GM23338 (cell line): ENCODE data around the gene MTHFR.

Source experiments
- CREB1 ChIP-seq: fragments of 250-450 bp; sonication (Bioruptor Pico); IDR thresholded peaks from 2 replicates; pipeline ENCODE4 v1.5.0; 2020; ENCODE audit warnings: low read depth, mild to moderate bottlenecking, moderate library complexity
- ETS1 ChIP-seq: IDR thresholded peaks from 2 replicates; pipeline ENCODE4 v1.6.1; 2016; ENCODE audit warnings: antibody characterized with exemption
- EZH2 ChIP-seq: fragments of 200-600 bp; sonication (generic); IDR thresholded peaks from one replicate; pipeline ENCODE4 v1.8.0; 2017; ENCODE audit warnings: antibody characterized with exemption, mild to moderate bottlenecking, low read depth; ENCODE audit not compliant: unreplicated experiment
- EZH2phosphoT487 ChIP-seq: fragments of 200-600 bp; sonication (generic); IDR thresholded peaks from one replicate; pipeline ENCODE4 v1.8.1; 2018; ENCODE audit warnings: antibody characterized with exemption; ENCODE audit not compliant: unreplicated experiment
- JUNB ChIP-seq: IDR thresholded peaks from one replicate; pipeline ENCODE4 v1.6.1; 2016; ENCODE audit warnings: antibody characterized with exemption; ENCODE audit not compliant: unreplicated experiment
- NANOG ChIP-seq: IDR thresholded peaks from 2 replicates; pipeline ENCODE4 v1.6.1; 2016; ENCODE audit warnings: antibody characterized with exemption, borderline replicate concordance
- POLR2AphosphoS5 ChIP-seq: IDR thresholded peaks from 2 replicates; pipeline ENCODE4 v1.6.1; 2016; ENCODE audit warnings: antibody characterized with exemption, low read depth
- REST ChIP-seq: IDR thresholded peaks from one replicate; pipeline ENCODE4 v1.6.1; 2018; ENCODE audit warnings: antibody characterized with exemption; ENCODE audit not compliant: unreplicated experiment
- STAT1 ChIP-seq: IDR thresholded peaks from one replicate; pipeline ENCODE4 v1.6.1; 2016; ENCODE audit warnings: antibody characterized with exemption; ENCODE audit not compliant: unreplicated experiment
- ZNF114 ChIP-seq: fragments of 250-450 bp; sonication (Bioruptor Pico); IDR thresholded peaks from 2 replicates; pipeline ENCODE4 v1.5.0; 2020; ENCODE audit warnings: mild to moderate bottlenecking, moderate library complexity
- ZNF331 ChIP-seq: fragments of 250-450 bp; sonication (Bioruptor Pico); IDR thresholded peaks from 2 replicates; pipeline ENCODE4 v1.5.0; 2020; ENCODE audit warnings: low read depth, mild to moderate bottlenecking, moderate library complexity
- ZNF462 ChIP-seq: fragments of 250-450 bp; sonication (Bioruptor Pico); IDR thresholded peaks from 2 replicates; pipeline ENCODE4 v1.5.0; 2020; ENCODE audit warnings: mild to moderate bottlenecking, moderate library complexity
- TF ChIP-seq, protein P1 (sequence below), 2 experiments: fragments of 200-600 bp in 1 of 2; sonication (generic) in 1 of 2; conservative IDR thresholded peaks; 2 replicates each; pipeline versions ENCODE4 v1.5.1 to v1.6.1; 2016 to 2017; ENCODE audit warnings: antibody characterized with exemption in 2 of 2, low read depth in 2 of 2, mild to moderate bottlenecking in 2 of 2, moderate library complexity in 1 of 2

- TF ChIP-seq, protein P1, sequence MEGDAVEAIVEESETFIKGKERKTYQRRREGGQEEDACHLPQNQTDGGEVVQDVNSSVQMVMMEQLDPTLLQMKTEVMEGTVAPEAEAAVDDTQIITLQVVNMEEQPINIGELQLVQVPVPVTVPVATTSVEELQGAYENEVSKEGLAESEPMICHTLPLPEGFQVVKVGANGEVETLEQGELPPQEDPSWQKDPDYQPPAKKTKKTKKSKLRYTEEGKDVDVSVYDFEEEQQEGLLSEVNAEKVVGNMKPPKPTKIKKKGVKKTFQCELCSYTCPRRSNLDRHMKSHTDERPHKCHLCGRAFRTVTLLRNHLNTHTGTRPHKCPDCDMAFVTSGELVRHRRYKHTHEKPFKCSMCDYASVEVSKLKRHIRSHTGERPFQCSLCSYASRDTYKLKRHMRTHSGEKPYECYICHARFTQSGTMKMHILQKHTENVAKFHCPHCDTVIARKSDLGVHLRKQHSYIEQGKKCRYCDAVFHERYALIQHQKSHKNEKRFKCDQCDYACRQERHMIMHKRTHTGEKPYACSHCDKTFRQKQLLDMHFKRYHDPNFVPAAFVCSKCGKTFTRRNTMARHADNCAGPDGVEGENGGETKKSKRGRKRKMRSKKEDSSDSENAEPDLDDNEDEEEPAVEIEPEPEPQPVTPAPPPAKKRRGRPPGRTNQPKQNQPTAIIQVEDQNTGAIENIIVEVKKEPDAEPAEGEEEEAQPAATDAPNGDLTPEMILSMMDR (conservative IDR thresholded peaks at IDR 0.05; ENCODE audit: low read depth in 2 of 2): no peak
- TF ChIP-seq EZH2phosphoT487: no peak
- TF ChIP-seq CREB1 (CRISPR knock-in tag): no peak
- no peak for TF ChIP-seq EZH2
- no peak for TF ChIP-seq ZNF462 (CRISPR knock-in tag)
- TF ChIP-seq JUNB: no peak
- TF ChIP-seq POLR2AphosphoS5: no peak
- no peak for TF ChIP-seq REST
- no peak for TF ChIP-seq ETS1
- no peak for TF ChIP-seq ZNF114 (CRISPR knock-in tag)
- no peak for TF ChIP-seq ZNF331 (CRISPR knock-in tag)
- TF ChIP-seq NANOG: no peak
- no peak for TF ChIP-seq STAT1
Observed at GRCh38 chr1:11778336-11778735, 27.4 kb downstream of the MTHFR start.
